CD4-positive, alpha-beta T cell treated with Interleukin-12 subunit alpha and Interleukin-12 subunit beta, for 1 hour (primary cell): Measurements from ENCODE around the gene LIPK.
A peak's percentile ranks its signal among the peaks of the same experiment; 100 is the strongest.
"Not testable (repeated sequence)": the region's sequence is repeated elsewhere in the genome, so short reads cannot be mapped to it uniquely, and the experiment has no call there.

Experiments used
- DNase-seq: peaks from one replicate; pipeline ENCODE4 v3.0.0-alpha.2; 2020

Gene LIPK

GRCh38 chr10:88725798-88726197, 19.7 kb downstream of the LIPK start:
- no peak for DNase-seq

- no peak for DNase-seq
Observed at GRCh38 chr10:88728107-88728763, 22.2 kb downstream of the LIPK start.

DNA sequence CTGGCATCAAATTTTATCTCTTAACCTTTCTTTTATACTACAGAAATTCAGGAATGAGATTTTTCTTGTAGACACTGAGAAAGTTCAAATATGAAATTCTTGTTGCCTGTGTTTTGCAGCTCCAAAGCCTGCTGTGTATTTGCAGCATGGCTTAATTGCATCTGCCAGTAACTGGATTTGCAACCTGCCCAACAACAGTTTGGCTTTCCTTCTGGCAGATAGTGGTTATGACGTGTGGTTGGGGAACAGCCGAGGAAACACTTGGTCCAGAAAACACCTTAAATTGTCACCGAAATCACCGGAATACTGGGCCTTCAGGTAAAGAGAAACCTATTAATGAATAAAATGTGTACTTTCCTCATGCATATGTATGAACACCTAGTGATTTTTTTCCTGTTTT, 24.8 kb downstream of the LIPK start:
- DNase-seq = no peak

DNA sequence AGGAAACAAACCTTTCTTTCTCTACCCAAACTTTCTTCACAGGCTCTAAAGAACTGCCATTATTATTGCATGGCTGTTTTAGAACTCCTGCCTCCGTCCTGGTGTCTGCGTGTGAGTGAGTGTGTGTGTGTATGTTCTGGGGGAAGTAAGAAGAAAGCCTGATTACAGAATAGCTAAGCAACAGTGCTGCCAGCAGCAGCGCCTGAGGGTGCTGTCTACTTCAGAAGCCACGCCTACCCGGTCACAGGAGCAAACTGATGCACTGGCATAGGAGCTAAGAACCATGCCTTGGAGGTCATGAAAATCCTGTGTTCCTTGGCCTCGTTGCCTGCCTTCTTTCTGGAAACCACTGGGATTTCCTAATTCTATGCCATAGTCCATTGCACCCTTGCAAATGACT, 25.2 kb downstream of the LIPK start:
- no peak for DNase-seq

DNA sequence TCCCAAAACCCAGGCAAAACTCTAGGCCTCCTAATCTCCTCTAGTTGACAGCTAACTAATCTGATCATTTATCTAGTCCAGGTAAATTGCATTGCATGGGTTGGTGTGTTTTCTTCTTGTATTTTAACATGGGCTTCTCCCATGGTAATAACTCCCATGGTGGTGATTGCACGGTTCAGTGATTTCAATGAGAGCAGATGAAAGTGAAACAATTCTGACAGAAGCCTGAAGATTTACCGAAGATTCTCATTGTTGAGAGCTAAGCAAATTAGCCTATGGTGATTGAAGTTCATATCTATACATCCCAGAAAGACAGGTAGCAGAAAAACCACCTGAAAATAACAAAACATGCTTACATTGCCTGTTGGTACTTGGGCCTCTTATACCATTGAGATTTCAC, 27.2 kb downstream of the LIPK start:
- no peak for DNase-seq

- no peak for DNase-seq
Observed at GRCh38 chr10:88735661-88736060, 29.6 kb downstream of the LIPK start.

DNA sequence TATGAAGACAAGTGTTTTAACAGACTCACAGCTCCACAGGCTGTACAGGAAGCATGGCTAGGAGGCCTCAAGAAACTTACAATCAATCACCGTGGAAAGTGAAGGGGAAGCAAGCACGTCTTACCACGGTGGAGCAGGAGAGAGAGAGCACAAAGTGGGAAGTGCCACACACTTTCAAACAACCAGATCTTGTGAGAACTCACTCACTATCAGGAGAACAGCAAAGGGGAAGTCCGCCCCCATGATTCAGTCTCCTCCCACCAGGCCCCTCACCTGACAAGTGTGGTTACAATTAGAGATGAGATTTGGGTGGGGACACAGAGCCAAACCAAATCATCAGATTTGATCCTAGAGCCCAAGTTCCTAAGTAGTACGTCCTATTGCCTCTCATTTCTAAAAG, 35.9 kb downstream of the LIPK start:
- DNase-seq = not testable (repeated sequence)

- DNase-seq = no peak
Observed at GRCh38 chr10:88742448-88742847, 36.4 kb downstream of the LIPK start.

GRCh38 chr10:88744002-88744401, 38.0 kb downstream of the LIPK start:
- DNase-seq = no peak

DNA sequence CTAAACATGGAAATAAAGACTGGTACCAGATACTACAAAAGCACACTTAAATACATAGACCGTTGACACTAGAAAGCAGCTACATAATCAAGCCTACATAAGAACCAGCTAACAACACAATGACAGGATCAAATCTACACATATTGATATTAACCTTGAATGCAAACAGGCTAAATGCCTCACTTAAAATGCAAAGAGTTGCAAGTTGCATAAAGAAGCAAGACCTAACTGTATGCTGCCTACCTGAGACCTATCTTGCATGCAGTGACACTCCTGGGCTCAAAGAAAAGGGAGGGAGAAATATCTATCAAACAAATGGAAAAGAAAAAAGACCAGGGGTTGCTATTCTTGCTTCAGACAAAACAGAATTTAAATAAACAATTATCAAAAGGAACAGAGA, 39.6 kb downstream of the LIPK start:
- DNase-seq = no peak

- no peak for DNase-seq
Observed at GRCh38 chr10:88754287-88754686, 48.2 kb downstream of the LIPK start.

GRCh38 chr10:88755753-88756152, 49.7 kb downstream of the LIPK start:
- no peak for DNase-seq

DNA sequence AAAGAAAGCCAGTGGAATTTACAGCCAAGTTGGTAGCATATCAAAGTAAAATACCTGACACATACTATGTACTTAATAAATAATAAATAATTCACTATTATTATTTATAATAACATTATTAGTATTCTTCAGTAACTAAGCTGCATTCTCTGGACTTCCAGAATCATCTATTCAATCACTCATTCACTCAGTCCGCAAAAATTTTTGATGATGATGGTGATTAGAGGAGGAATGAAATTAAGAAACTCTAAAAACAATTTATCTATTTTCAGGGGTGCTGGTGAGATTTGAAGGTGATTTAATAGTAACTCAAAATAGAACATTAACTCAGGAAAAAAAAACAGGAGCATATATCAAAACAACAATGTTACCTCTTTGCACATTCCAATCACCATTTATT, 50.6 kb downstream of the LIPK start:
- DNase-seq = no peak

GRCh38 chr10:88759366-88760101, 53.5 kb downstream of the LIPK start, which contains the start of gene LIPN:
Gene LIPN, plus strand, starts transcription at chr10:88760020. Its CDS starts 1,386 bp downstream, at chr10:88761406.
- peak; percentile 20 for DNase-seq

DNA sequence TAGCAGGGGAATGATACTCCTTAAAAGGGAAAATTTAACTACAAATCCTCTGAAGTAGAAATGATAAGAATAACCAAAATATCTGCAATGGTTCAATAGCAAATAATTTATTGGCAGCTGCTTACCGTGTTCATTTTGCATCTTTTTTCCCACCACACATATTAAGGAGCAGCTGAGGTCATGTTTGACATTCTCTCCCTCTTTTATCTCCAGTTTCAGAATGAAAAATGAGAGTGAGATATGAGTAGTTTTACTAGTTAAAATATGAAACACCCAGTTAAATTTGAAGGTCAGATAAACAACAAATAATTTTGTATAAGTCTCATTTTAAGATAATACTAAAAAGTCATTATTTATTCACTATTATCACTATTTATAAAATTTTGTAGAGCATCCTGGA, 56.9 kb downstream of the LIPK start:
- DNase-seq = no peak

- DNase-seq = no peak
Observed at GRCh38 chr10:88763441-88763840, 57.4 kb downstream of the LIPK start.

GRCh38 chr10:88764110-88764509, 58.1 kb downstream of the LIPK start:
- no peak for DNase-seq

GRCh38 chr10:88765816-88766215, 59.8 kb downstream of the LIPK start:
- no peak for DNase-seq

GRCh38 chr10:88769384-88769783, 63.3 kb downstream of the LIPK start:
- no peak for DNase-seq

DNA sequence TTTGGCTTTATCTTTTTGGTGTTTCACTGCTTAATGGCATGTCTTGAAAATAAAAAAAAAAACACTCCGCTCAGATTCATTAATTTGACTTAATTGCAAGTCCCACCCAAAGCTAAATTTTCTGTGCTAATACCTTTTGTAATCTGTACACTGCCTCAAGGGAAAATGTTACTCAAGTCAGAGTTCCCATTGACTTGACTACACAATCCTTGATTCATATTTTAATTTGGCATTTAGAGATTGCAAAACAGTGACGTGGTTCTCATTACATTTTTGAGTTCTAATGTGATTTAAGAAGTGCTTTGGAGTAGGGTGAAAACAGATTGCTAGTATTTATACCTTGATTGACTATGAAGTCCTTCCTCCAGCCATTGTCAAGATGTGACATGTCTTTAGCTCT, 75.2 kb downstream of the LIPK start:
- DNase-seq = no peak

- DNase-seq = no peak
Observed at GRCh38 chr10:88782222-88782621, 76.2 kb downstream of the LIPK start.

DNA sequence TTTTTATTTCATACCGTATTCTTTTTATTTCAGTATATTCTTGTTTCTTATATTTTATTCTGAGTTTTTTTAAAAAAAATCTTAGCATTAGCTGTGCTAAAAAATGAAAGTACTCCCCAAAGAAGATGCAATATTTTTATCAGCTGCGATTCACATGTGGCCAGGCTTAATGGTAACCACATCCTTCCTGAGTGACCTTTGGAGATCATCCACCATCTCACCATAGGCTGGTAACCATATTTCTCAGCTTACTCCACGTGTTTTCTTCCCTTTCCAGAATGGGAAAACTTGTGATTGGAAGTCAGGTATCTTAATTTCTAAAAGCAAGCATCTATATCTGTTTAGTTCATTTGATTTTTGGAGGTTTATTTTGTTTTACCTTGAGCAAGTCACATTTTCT, 77.7 kb downstream of the LIPK start:
- no peak for DNase-seq

- no peak for DNase-seq
Observed at GRCh38 chr10:88786032-88786770, 80.2 kb downstream of the LIPK start.

GRCh38 chr10:88787463-88787862, 81.4 kb downstream of the LIPK start:
- DNase-seq = no peak
